Lower lobe of right lung (tissue), 2 donors: Measurements from ENCODE around the gene NINJ2. TPM values are rescaled to one million over a fixed set of nuclear protein-coding genes. Genes with fewer than 3 reads are reported as not detected.

Experiments
- ATAC-seq, 2 donors: fragments of 200-7000 bp; cut with Tn5 transposase; one replicate each; pipeline ENCODE4 v1.9.1; 2020 to 2022; ENCODE audit warnings: mild to moderate bottlenecking in 2 of 2, moderate library complexity in 2 of 2
- DNase-seq: peaks from one replicate; pipeline ENCODE4 v3.0.0-alpha.2; 2020
- H3K27ac ChIP-seq: fragments of 200-600 bp; one replicate; pipeline ENCODE4 v1.8.0; 2022
- H3K27me3 ChIP-seq: fragments of 200-600 bp; one replicate; pipeline ENCODE4 v1.8.0; 2022; ENCODE audit warnings: low read depth
- H3K36me3 ChIP-seq: fragments of 200-600 bp; one replicate; pipeline ENCODE4 v1.8.0; 2022; ENCODE audit warnings: mild to moderate bottlenecking
- H3K4me1 ChIP-seq: fragments of 200-600 bp; one replicate; pipeline ENCODE4 v1.8.0; 2022
- H3K4me3 ChIP-seq: fragments of 200-600 bp; one replicate; pipeline ENCODE4 v1.8.0; 2022; ENCODE audit warnings: mild to moderate bottlenecking
- H3K9me3 ChIP-seq: fragments of 200-600 bp; one replicate; pipeline ENCODE4 v1.8.0; 2022
- CTCF ChIP-seq: fragments of 200-600 bp; IDR thresholded peaks from one replicate; pipeline ENCODE4 v1.8.0; 2022; ENCODE audit warnings: antibody characterized with exemption, mild to moderate bottlenecking
- intact Hi-C: fragments of 100-400 bp; cut with DNase I; formaldehyde crosslinking; loops from one replicate; pipeline ENCODE4 v1.11.0; 2022
- total RNA-seq: library from RNA; stranded (reverse); fragmentation: NEBNext Ultra II Directional; extraction: Animal tissue kit (Norgen Biotek cat#: 25700); gene quantifications from one replicate; pipeline ENCODE4 v1.2.1, GENCODE V29; 2021
- donor health status: DM: no; HTN: yes; CAD: no; lungs with severe emphysema.

The NINJ2 gene
- total RNA-seq, 1 donor from 2014 or later = 18.1 TPM

GRCh38 chr12:678747-679712 lies 15.8 kb upstream of the NINJ2 start:
- no peak for TF ChIP-seq CTCF
- no peaks in the 10 kb centered on the region for H3K4me1 ChIP-seq
- H3K9me3 ChIP-seq = no peaks in the 10 kb centered on the region

GRCh38 chr12:675562-675961 lies 12.3 kb upstream of the NINJ2 start:
- no peaks in the 10 kb centered on the region for H3K27me3 ChIP-seq
- H3K9me3 ChIP-seq = no peaks in the 10 kb centered on the region
- H3K36me3 ChIP-seq = no peaks in the 10 kb centered on the region
- TF ChIP-seq CTCF = no peak
- DNase-seq (no peak), ATAC-seq (no peak)
- intact Hi-C loops = no loop called here
- H3K27ac ChIP-seq = no peak overlapping the region
- H3K4me3 ChIP-seq = no peak overlapping the region
- no peaks in the 10 kb centered on the region for H3K4me1 ChIP-seq

More at GRCh38 chr12:678747-679712, 15.8 kb upstream of the NINJ2 start:
- no peaks in the 10 kb centered on the region for H3K27me3 ChIP-seq
- H3K27ac ChIP-seq = no peak overlapping the region
- no peak for ATAC-seq
- intact Hi-C loops = no loop called here
- no peak overlapping the region for H3K4me3 ChIP-seq
- no peaks in the 10 kb centered on the region for H3K36me3 ChIP-seq
- no peak for DNase-seq

DNA sequence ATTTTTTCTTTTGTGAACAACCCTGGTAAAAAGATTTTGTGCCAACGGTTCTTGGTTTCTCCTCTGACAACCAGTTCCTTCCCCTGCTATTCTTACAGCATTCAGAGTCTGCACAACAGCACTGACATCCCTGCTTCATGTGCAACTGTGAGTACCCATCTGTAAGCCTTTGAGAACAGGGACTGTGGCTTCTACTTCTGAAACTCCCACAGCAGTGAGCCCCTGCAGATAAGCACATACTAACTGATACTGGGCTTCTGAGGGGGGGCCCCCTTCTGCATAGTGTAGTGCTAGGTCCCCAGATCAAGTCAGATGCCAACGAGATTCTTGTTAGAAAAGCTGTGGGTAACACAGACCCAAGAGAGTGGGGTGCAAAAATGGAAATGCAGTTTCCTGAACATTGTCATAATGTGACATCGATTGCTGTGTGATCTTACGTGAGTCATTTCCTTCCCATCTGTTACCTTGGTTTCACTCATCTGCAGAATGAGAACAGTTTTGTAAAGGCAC lies 11.1 kb upstream of the NINJ2 start:
- peak overlapping the region; percentile 56 for H3K27ac ChIP-seq
- intact Hi-C loops = no loop called here
- no peaks in the 10 kb centered on the region for H3K9me3 ChIP-seq
- H3K4me1 ChIP-seq = no peaks in the 10 kb centered on the region
- no peak overlapping the region for H3K4me3 ChIP-seq
- H3K36me3 ChIP-seq = no peaks in the 10 kb centered on the region
- H3K27me3 ChIP-seq = no peaks in the 10 kb centered on the region
- TF ChIP-seq CTCF = no peak
- DNase-seq (no peak), ATAC-seq (peak; percentile 72 to 74)

- Histone ChIP-seq H3K36me3 (no peaks in the 10 kb centered on the region), H3K4me1 (no peaks in the 10 kb centered on the region), H3K4me3 (no peak overlapping the region), H3K27me3 (no peaks in the 10 kb centered on the region), H3K27ac (peak overlapping the region; percentile 56), H3K9me3 (no peaks in the 10 kb centered on the region)
- DNase-seq = no peak
- ATAC-seq = no peak
- intact Hi-C loops = no loop called here
- no peak for TF ChIP-seq CTCF
These were observed 10.6 kb upstream of the NINJ2 start for GRCh38 chr12:673849-674248.

DNA sequence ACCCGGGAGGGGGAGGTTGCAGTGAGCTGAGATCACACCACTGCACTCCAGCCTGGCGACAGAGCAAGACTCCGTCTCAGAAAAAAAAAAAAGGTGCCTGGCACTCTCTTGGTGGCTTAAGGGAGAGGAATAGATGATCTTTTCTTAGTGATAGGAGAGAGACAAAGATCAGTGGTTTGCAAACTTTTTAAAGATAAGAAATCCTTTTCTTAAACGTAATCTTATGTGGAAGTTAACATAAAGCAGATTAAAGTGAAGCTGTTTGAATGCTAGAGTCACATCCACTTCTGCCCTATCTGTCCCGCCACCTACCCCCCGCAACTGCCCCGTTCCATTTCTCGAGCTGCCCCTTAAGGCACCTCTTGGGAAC lies 6.3 kb upstream of the NINJ2 start:
- peaks cover 5% of the 10 kb centered on the region for H3K4me1 ChIP-seq
- no peaks in the 10 kb centered on the region for H3K36me3 ChIP-seq
- H3K27me3 ChIP-seq = no peaks in the 10 kb centered on the region
- H3K9me3 ChIP-seq = no peaks in the 10 kb centered on the region
- DNase-seq = no peak
- intact Hi-C loops = no loop called here
- no peak for TF ChIP-seq CTCF
- no peak overlapping the region for H3K4me3 ChIP-seq
- no peak overlapping the region for H3K27ac ChIP-seq
- ATAC-seq = no peak
